Effector CD8-positive, alpha-beta T cell (primary cell): ENCODE measurements around the gene IRX4.

ENCODE experiments used
- DNase-seq: peaks from one replicate; lab custom pipeline; 2025; lab: John Stamatoyannopoulos, UW

The IRX4 gene

GRCh38 chr5:1891391-1891790 is 8.7 kb upstream of the IRX4 start:
- no peak for DNase-seq

- DNase-seq = no peak
Measured at GRCh38 chr5:1890296-1890695, 7.6 kb upstream of the IRX4 start.

GRCh38 chr5:1889321-1890065 is 6.8 kb upstream of the IRX4 start:
- no peak for DNase-seq

GRCh38 chr5:1888541-1889251 is 6.0 kb upstream of the IRX4 start:
- no peak for DNase-seq

GRCh38 chr5:1887588-1888360 is 5.0 kb upstream of the IRX4 start:
- DNase-seq = no peak

GRCh38 chr5:1886846-1887587 is 4.3 kb upstream of the IRX4 start:
- no peak for DNase-seq

- DNase-seq = no peak
Measured at GRCh38 chr5:1885868-1886845, 3.4 kb upstream of the IRX4 start.

GRCh38 chr5:1885404-1885755 is 2.7 kb upstream of the IRX4 start:
- DNase-seq = no peak

- DNase-seq = no peak
Measured at GRCh38 chr5:1884678-1885403, 2.1 kb upstream of the IRX4 start.

- no peak for DNase-seq
Measured at GRCh38 chr5:1883925-1884677, 1.4 kb upstream of the IRX4 start.

- no peak for DNase-seq
Measured at GRCh38 chr5:1883120-1883924, 597 bp upstream of the IRX4 start.

- DNase-seq = no peak
Measured at GRCh38 chr5:1881731-1882336, 891 bp downstream of the IRX4 start.

GRCh38 chr5:1881098-1881572 is 1.6 kb downstream of the IRX4 start:
- no peak for DNase-seq

- no peak for DNase-seq
Measured at GRCh38 chr5:1880377-1881025, 2.2 kb downstream of the IRX4 start.

GRCh38 chr5:1879292-1880263 is 3.1 kb downstream of the IRX4 start:
- no peak for DNase-seq
